NCI-H446 treated with DMSO at 0.1 percent for 48 hours (cell line): Measurements from ENCODE around the gene DNAJC13.

Experiments
- DNase-seq: peaks from one replicate; lab custom pipeline; 2025; lab: John Stamatoyannopoulos, UW

The DNAJC13 gene

GRCh38 chr3:132406587-132406986 is 10.7 kb upstream of the DNAJC13 start:
- no peak for DNase-seq

GRCh38 chr3:132407025-132407424 is 10.3 kb upstream of the DNAJC13 start:
- no peak for DNase-seq

GRCh38 chr3:132414841-132415240 is 2.5 kb upstream of the DNAJC13 start:
- no peak for DNase-seq

GRCh38 chr3:132416161-132416560 is 1.1 kb upstream of the DNAJC13 start:
- no peak for DNase-seq

DNA sequence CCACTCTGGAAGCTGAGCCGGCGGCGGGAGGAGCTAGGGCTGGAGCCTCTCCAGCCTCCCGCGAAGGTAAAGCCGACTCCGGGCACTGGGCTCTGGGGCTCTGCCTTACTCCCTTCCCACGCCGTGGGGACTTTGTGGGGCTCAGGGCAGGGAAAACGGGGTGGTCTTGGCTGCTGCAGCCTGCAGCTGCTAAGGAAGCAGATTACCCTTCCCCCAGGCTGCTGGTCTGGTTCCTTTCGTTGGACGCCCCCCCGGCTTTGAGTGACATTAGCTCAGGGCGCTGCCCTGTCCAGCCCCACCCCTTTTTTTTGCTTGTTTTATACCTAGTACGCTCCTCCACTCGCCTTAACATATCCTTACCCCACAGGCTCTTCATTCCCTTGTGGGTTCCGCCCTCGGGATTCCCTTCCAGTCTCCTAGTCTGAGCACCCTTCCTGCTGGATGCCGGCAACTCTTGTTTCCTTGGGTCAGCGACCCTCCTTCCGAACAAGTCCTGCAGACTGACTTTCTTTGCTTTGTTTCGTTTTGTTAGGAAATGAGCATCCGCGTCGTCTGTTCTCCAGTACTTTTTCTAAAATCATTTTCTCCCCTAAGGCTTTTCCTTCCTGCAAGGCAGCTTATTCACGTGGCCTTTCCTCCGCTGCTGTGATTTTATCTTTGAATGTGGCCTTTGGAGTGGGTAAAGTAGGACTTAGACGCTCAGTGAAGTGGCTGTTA is 551 bp downstream of the DNAJC13 start:
- DNase-seq = peak; percentile 31

DNA sequence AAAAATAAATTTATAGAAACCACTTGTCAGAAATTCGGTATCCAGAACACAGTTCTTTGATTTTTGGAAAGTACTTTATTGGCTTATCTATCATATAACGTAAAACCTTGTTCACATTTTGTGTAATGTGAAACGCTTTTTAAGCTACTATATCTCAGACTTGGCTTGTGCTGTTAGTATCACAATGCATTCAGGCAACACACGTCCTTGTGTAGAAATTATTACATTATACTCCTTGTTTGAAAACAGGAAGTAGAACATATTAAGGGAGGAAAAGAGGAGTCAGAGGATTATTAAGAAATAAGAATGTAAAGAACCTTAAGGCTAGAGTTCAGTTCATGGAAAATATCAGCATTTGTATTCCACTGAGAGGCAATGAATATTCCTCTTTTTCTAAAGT is 1.6 kb downstream of the DNAJC13 start:
- no peak for DNase-seq

DNA sequence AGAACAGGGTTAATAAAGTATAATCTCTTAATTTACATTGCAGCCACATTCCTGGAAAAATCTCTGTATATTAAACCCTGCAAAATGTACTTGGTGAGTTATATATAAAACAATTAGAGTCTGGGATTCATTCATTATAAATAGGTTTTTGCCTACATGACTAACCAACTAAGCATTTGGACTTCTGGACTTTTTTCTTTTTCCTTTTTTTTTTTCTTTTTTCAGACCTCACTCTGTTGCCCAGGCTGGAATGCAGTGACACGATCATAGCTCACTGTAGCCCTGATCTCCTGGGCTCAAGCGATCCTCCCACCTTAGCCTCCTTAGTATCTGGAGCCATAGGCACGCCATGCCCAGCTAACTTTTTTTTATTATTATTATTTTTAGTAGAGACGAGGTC is 4.5 kb downstream of the DNAJC13 start:
- DNase-seq = no peak

GRCh38 chr3:132422531-132422930 is 5.2 kb downstream of the DNAJC13 start:
- DNase-seq = no peak

GRCh38 chr3:132432639-132433038 is 15.3 kb downstream of the DNAJC13 start:
- DNase-seq = no peak

DNA sequence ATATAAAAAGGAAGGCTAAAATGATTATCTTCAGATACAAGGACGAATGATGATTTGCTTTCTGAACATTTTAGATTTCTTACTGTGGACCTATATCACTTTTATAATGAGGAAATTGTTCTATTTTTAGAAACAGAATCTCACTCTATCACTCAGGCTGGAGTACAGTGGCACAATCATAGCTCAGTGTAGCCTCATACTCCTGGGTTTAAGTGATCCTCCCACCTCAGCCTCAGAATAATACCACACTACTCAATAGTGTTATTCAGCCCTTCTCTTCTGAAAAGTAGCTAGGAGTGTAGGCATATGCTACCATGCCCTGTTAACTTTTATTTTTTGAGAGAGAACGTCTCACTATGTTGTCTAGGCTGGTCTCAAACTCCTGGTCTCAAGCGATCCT is 15.8 kb downstream of the DNAJC13 start:
- DNase-seq = no peak

- DNase-seq = no peak
Observed at GRCh38 chr3:132435224-132435910, 18.1 kb downstream of the DNAJC13 start.

GRCh38 chr3:132435911-132436425 is 18.7 kb downstream of the DNAJC13 start:
- DNase-seq = no peak

- DNase-seq = no peak
Observed at GRCh38 chr3:132443421-132443820, 26.1 kb downstream of the DNAJC13 start.

DNA sequence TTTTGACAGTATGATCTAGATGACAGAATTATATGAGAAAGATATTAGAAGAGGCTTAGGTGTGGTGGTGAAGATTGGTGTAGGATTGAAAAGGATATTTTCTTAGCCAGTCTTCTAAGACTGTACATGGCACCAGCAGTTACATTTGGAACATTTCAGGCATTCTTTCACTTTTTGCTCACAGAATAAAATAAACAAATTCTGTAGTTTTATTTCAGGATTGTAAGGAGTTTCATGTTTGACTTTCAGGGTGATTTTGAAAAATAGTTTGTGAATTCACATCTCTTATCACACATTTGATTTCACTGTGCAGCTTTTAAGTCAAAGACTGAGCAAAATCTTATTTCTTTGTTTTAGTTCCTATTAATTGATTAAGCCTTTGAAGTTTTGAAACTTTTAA is 27.1 kb downstream of the DNAJC13 start:
- no peak for DNase-seq

- DNase-seq = no peak
Observed at GRCh38 chr3:132445817-132446216, 28.5 kb downstream of the DNAJC13 start.

DNA sequence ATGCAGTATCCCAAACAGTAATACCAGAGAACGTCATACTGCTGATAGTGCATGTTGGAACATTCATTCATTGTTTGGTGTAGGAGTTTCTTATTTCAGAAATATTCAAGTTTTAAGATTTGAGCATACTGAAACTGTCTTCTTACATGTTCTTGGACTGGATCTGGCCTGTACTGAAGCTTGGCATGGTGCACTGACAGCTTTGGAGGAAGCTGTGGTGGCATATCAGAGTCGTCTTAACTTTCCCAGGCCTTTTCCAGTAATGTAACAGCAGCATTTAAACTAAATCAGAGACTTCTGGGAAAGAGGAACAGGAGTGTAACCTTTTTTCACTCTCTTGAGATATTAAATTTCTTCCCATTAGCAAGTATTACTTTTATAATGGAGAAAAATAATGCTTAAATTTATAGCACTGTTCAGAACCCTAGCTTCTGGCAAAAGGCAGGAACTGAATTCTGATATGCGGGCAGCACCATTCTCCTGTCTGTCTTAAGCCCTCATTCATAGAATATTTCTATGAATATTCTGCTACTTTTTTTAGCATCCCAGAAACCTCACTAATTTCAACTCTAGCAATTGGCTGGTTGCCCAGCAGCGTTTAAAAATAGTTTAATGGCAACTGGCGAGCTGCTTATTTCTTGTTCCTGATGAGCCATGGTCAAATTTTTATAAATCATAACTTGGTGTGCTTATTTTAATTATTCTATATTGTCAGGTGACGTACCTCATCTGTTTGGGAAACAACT is 31.1 kb downstream of the DNAJC13 start:
- no peak for DNase-seq

- DNase-seq = no peak
Observed at GRCh38 chr3:132456136-132456535, 38.8 kb downstream of the DNAJC13 start.

DNA sequence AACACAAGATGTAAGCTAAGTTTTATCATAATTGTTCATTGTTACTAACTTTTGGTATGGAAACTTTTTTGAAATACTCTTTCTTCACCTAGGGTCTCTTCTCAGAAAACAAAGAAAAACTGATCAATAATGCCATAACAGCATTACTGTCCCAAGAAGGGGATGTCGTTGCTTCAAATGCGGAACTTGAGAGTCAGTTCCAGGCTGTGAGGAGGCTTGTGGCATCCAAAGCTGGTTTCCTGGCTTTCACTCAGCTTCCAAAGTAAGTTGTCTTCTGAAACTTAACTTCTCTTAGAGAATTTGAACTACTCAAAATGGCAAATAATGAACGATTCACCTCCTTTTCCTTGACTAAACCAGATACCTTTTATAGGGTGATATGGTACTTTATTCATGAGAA is 39.3 kb downstream of the DNAJC13 start:
- no peak for DNase-seq

- no peak for DNase-seq
Observed at GRCh38 chr3:132457286-132457685, 40.0 kb downstream of the DNAJC13 start.

- DNase-seq = no peak
Observed at GRCh38 chr3:132459551-132459950, 42.2 kb downstream of the DNAJC13 start.

DNA sequence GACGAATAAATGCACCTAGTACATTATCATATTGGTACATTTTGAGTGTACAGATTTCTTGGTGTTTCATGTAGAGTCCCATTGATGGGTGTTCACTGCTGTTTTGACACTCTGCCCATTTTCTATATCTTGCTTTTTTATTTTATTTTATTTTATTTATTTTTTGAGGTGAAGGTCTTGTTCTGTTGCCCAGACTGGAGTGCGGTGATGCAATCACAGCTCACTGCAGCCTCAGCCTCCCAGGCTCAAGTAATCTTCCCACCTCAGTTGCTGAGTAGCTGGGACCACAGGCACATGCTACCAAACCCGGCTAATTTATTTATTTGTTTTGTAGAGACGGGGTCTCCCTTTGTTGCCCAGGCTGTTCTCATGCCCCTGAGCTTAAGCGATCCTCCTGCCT is 44.2 kb downstream of the DNAJC13 start:
- no peak for DNase-seq

DNA sequence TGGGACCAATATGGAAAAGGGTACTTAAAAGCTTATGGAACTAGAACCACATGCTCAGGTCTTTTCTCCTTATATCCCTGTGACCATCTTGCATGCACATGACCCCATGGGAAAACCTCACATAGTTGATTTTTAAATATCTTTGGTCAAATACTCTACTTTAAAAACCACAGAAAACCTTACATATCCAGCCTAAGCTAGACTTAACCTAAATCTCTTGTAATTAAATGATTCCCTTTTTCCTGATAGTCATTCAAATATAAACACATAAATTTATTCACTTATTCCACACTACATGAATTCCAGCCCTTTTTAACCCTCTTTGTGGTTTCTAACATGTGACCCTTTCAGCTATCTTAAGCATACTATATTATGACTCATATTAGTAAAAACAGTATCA is 46.8 kb downstream of the DNAJC13 start:
- no peak for DNase-seq

GRCh38 chr3:132469326-132469725 is 52.0 kb downstream of the DNAJC13 start:
- DNase-seq = no peak
